Umbilical cord (tissue), 2 donors: Measurements from ENCODE around the gene HGS. TPM values are rescaled to one million over a fixed set of nuclear protein-coding genes. Genes with fewer than 3 reads are reported as not detected.

Source experiments
- DNase-seq: peaks from one replicate; pipeline ENCODE4 v3.0.0-alpha.2; 2015; ENCODE audit warnings: low spot score
- total RNA-seq: library from RNA; depleted of rRNA; stranded (reverse); fragments of >200 nt; gene quantifications from one replicate; pipeline ENCODE4 v1.2.3, GENCODE V29; 2014; ENCODE audit warnings: low replicate concordance; ENCODE audit not compliant: insufficient read depth

HGS gene
- 48.9 TPM for total RNA-seq

- peak; percentile 99 for DNase-seq
These were observed at the start of gene HGS, which contains the start of gene ARL16 for GRCh38 chr17:81683584-81684441. HGS (plus strand) TSS chr17:81684011; CDS start chr17:81684067, 56 bp downstream. ARL16 (minus strand) TSS chr17:81683797; CDS start chr17:81683753, 44 bp downstream.

- DNase-seq: no peak
These were observed 48.4 kb upstream of the HGS start for GRCh38 chr17:81635431-81635830.

- no peak for DNase-seq
These were observed 47.8 kb upstream of the HGS start for GRCh38 chr17:81635973-81636504.

GRCh38 chr17:81636505-81637288 is 47.1 kb upstream of the HGS start, which contains the start of the genes NPLOC4 and TSPAN10:
NPLOC4 (minus strand) TSS chr17:81637112; CDS start chr17:81636930, 182 bp downstream.
TSPAN10 (plus strand) TSS chr17:81637196; CDS start chr17:81642413, 5,217 bp downstream.
- DNase-seq: peak; percentile 88

- no peak for DNase-seq
These were observed 45.1 kb upstream of the HGS start for GRCh38 chr17:81638683-81639082.

GRCh38 chr17:81640011-81640410 is 43.8 kb upstream of the HGS start:
- DNase-seq: no peak

GRCh38 chr17:81641825-81642489 is 41.9 kb upstream of the HGS start:
- no peak for DNase-seq

GRCh38 chr17:81644496-81644895 is 39.3 kb upstream of the HGS start:
- DNase-seq: no peak

- DNase-seq: no peak
These were observed 38.5 kb upstream of the HGS start for GRCh38 chr17:81644976-81645952.

- no peak for DNase-seq
These were observed 36.8 kb upstream of the HGS start for GRCh38 chr17:81646869-81647600.

- no peak for DNase-seq
These were observed 36.2 kb upstream of the HGS start for GRCh38 chr17:81647640-81648012.

- no peak for DNase-seq
These were observed 35.7 kb upstream of the HGS start for GRCh38 chr17:81648013-81648706.

- no peak for DNase-seq
These were observed 35.1 kb upstream of the HGS start for GRCh38 chr17:81648707-81649085.

GRCh38 chr17:81650951-81651350 is 32.9 kb upstream of the HGS start:
- no peak for DNase-seq

- DNase-seq: peak; percentile 13
These were observed 32.1 kb upstream of the HGS start for GRCh38 chr17:81651692-81652091.

GRCh38 chr17:81652906-81653771 is 30.7 kb upstream of the HGS start:
- DNase-seq: no peak

GRCh38 chr17:81655378-81656117 is 28.3 kb upstream of the HGS start:
- DNase-seq: no peak
